Activated CD8-positive, alpha-beta memory T cell treated with anti-CD3 and anti-CD28 coated beads, Interleukin-2, amount 50 U/mL, for 24 hours (primary cell): Measurements from ENCODE around the gene CEP112.

Experiments used
- DNase-seq: peaks from one replicate; pipeline ENCODE4 v3.0.0-alpha.2; 2020; ENCODE audit errors: extremely low read depth

The CEP112 gene

GRCh38 chr17:66076546-66077190 lies 115.3 kb downstream of the CEP112 start:
- no peak for DNase-seq

GRCh38 chr17:66073384-66073783 lies 118.5 kb downstream of the CEP112 start:
- DNase-seq: no peak

- DNase-seq: no peak
Measured at GRCh38 chr17:66063686-66064085, 128.2 kb downstream of the CEP112 start.

GRCh38 chr17:66056148-66056547 lies 135.8 kb downstream of the CEP112 start:
- DNase-seq: no peak

- no peak for DNase-seq
Measured at GRCh38 chr17:66054242-66054641, 137.7 kb downstream of the CEP112 start.

- no peak for DNase-seq
Measured at GRCh38 chr17:66044083-66044482, 147.8 kb downstream of the CEP112 start.

- DNase-seq: no peak
Measured at GRCh38 chr17:66043419-66043818, 148.5 kb downstream of the CEP112 start.

- no peak for DNase-seq
Measured at GRCh38 chr17:66040402-66040801, 151.5 kb downstream of the CEP112 start.

- DNase-seq: no peak
Measured at GRCh38 chr17:66038125-66038524, 153.8 kb downstream of the CEP112 start.

- DNase-seq: no peak
Measured at GRCh38 chr17:66037221-66037620, 154.7 kb downstream of the CEP112 start.

- DNase-seq: no peak
Measured at GRCh38 chr17:66032082-66032712, 159.7 kb downstream of the CEP112 start.

GRCh38 chr17:66025551-66025950 lies 166.4 kb downstream of the CEP112 start:
- DNase-seq: no peak

- no peak for DNase-seq
Measured at GRCh38 chr17:66021757-66022156, 170.2 kb downstream of the CEP112 start.

- DNase-seq: no peak
Measured at GRCh38 chr17:66018786-66019185, 173.1 kb downstream of the CEP112 start.

- no peak for DNase-seq
Measured at GRCh38 chr17:66016231-66016630, 175.7 kb downstream of the CEP112 start.

GRCh38 chr17:66008680-66009079 lies 183.3 kb downstream of the CEP112 start:
- DNase-seq: no peak

- no peak for DNase-seq
Measured at GRCh38 chr17:66006654-66007053, 185.3 kb downstream of the CEP112 start.

- no peak for DNase-seq
Measured at GRCh38 chr17:66002812-66003211, 189.1 kb downstream of the CEP112 start.

- DNase-seq: no peak
Measured at GRCh38 chr17:66002063-66002585, 189.8 kb downstream of the CEP112 start.

- DNase-seq: no peak
Measured at GRCh38 chr17:66000216-66000615, 191.7 kb downstream of the CEP112 start.

- no peak for DNase-seq
Measured at GRCh38 chr17:65998675-65999074, 193.3 kb downstream of the CEP112 start.

- DNase-seq: no peak
Measured at GRCh38 chr17:65994679-65995078, 197.3 kb downstream of the CEP112 start.

GRCh38 chr17:65994114-65994513 lies 197.8 kb downstream of the CEP112 start:
- DNase-seq: no peak

- no peak for DNase-seq
Measured at GRCh38 chr17:65990593-65990992, 201.3 kb downstream of the CEP112 start.
